Adrenal gland (tissue), 12 donors: ENCODE measurements around the gene NCK2. TPM values are rescaled to one million over a fixed set of nuclear protein-coding genes. Genes with fewer than 3 reads are reported as not detected.
A peak's percentile ranks its signal among the peaks of the same experiment; 100 is the strongest.

ENCODE experiments used
- DNase-seq, 7 donors: peaks; one replicate each; pipeline ENCODE4 v3.0.0-alpha.2; 2019 to 2020
- H3K27ac ChIP-seq, 5 donors: fragments of 200-600 bp; sonication (generic) in 4 of 5; 1 replicate in 3 of 5; 2 replicates in 2 of 5; pipeline versions ENCODE4 v1.5.1 to v1.8.0; 2016 to 2020; ENCODE audit warnings: mild to moderate bottlenecking in 1 of 5
- H3K27me3 ChIP-seq: fragments of 200-600 bp; 2 replicates; pipeline ENCODE4 v1.8.0; 2021
- H3K36me3 ChIP-seq, 2 donors: fragments of 200-600 bp; replicated peaks in 1 of 2; 1 replicate in 1 of 2; 2 replicates in 1 of 2; pipeline versions ENCODE4 v1.5.1 to v1.8.0; 2018 to 2022
- H3K4me1 ChIP-seq, 2 donors: fragments of 200-600 bp; replicated peaks in 1 of 2; 1 replicate in 1 of 2; 2 replicates in 1 of 2; pipeline versions ENCODE4 v1.5.1 to v1.8.0; 2018 to 2021
- H3K4me3 ChIP-seq, 4 donors: fragments of 200-600 bp; sonication (generic) in 3 of 4; one replicate each; pipeline ENCODE4 v1.5.1; 2016 to 2018
- H3K9me3 ChIP-seq, 3 donors: fragments of 200-600 bp; sonication (generic) in 1 of 3; replicated peaks in 1 of 3; 1 replicate in 2 of 3; 2 replicates in 1 of 3; pipeline versions ENCODE4 v1.5.1 to v1.8.0; 2016 to 2021
- CTCF ChIP-seq, 6 experiments: fragments of 450-650 bp in 4 of 6; fragments of 200-600 bp in 2 of 6; sonication (generic) in 1 of 6; IDR thresholded peaks; 1 replicate in 5 of 6; 2 replicates in 1 of 6; pipeline versions ENCODE4 v1.5.1 to v1.8.0; 2016 to 2021; ENCODE audit warnings: antibody characterized with exemption in 6 of 6, mild to moderate bottlenecking in 2 of 6, moderate library complexity in 1 of 6
- POLR2A ChIP-seq, 2 donors: fragments of 450-650 bp; IDR thresholded peaks; one replicate each; pipeline ENCODE4 v1.6.1; 2017; ENCODE audit warnings: antibody characterized with exemption in 2 of 2, mild to moderate bottlenecking in 2 of 2, moderate library complexity in 1 of 2
- WGBS, 4 donors: extraction: QIAGEN DNeasy Blood & Tissue Kit in 2 of 4; methylation state at CpG; one replicate each; pipeline versions ENCODE4 v1.1.5 to v1.1.7; 2013 to 2017; 5-methylcytosine and 5-hydroxymethylcytosine counted together
- intact Hi-C, 2 donors: fragments of 100-400 bp; cut with DNase I; formaldehyde crosslinking; loops; one replicate each; pipeline versions ENCODE4 v1.14.1 to v1.15.0; 2022 to 2023
- polyA plus RNA-seq, 3 donors: library from polyadenylated mRNA; stranded (reverse); fragments of 200-250 nt in 2 of 3; fragments of 350-450 nt in 1 of 3; fragmentation: Illumina TruSeq in 1 of 3; extraction: RNeasy Lipid Tissue Mini Kit (QIAGEN cat#74804) in 1 of 3; gene quantifications; one replicate each; pipeline ENCODE4 v1.2.3, GENCODE V29; 2013 to 2014
- total RNA-seq, 9 donors: library from RNA; depleted of rRNA in 4 of 9; stranded (reverse); fragments of >200 nt in 4 of 9; fragments of 120-200 nt in 1 of 9; fragmentation: NEBNext Ultra II Directional in 1 of 9; extraction: Animal tissue kit (Norgen Biotek cat#: 25700) in 1 of 9; gene quantifications; one replicate each; pipeline versions ENCODE4 v1.1.0 to v1.2.4, GENCODE V29; 2013 to 2023
- donor health status: healthy with polysubstance abuse.
- donor health status: Bipolar disorder and iron deficiency.
- donor health status: DM: yes; HTN: yes; CAD: no.
- donor health status: DM: no; HTN: no; CAD: no.
- donor health status: DM: no; HTN: no; CAD: no.
- donor health status: DM: yes; HTN: yes; CAD: no.

NCK2 gene
- total and polyA plus RNA-seq, 12 donors, result 13.7 to 56.0 (median 37.3) TPM

GRCh38 chr2:105932582-105932981 lies 187.9 kb downstream of the NCK2 start:
- peak in 1 of 7 donors; percentile 15 for DNase-seq
- no peak for TF ChIP-seq POLR2A (IDR thresholded peaks at IDR 0.05)
- H3K27me3 ChIP-seq, result no peaks in the 10 kb centered on the region
- H3K4me1 ChIP-seq, result no peaks in the 10 kb centered on the region
- WGBS, 4 donors, result 72 to 74% (median 73%) methylated on average over 5 of the region's 5 CpGs
- H3K4me3 ChIP-seq, result no peak overlapping the region
- no peaks in the 10 kb centered on the region for H3K9me3 ChIP-seq
- H3K36me3 ChIP-seq, result no peaks in the 10 kb centered on the region
- H3K27ac ChIP-seq, result no peak overlapping the region
- intact Hi-C loops, result no loop called here

- intact Hi-C loops, result no loop called here
- WGBS, 4 donors, result 93 to 97% (median 94%) methylated on average over 4 of the region's 4 CpGs
- no peaks in the 10 kb centered on the region for H3K4me1 ChIP-seq
- no peak for DNase-seq
- TF ChIP-seq POLR2A (IDR thresholded peaks at IDR 0.05) (no peak), CTCF (IDR thresholded peaks at IDR 0.05) (no peak)
- no peaks in the 10 kb centered on the region for H3K27me3 ChIP-seq
- H3K27ac ChIP-seq, result no peak overlapping the region
- no peaks in the 10 kb centered on the region for H3K36me3 ChIP-seq
- H3K4me3 ChIP-seq, result no peak overlapping the region
- H3K9me3 ChIP-seq, result no peaks in the 10 kb centered on the region
Measured at GRCh38 chr2:105933906-105934305, 189.2 kb downstream of the NCK2 start.

GRCh38 chr2:105934467-105934866 lies 189.8 kb downstream of the NCK2 start:
- intact Hi-C loops, result no loop called here
- Histone ChIP-seq H3K4me3 (no peak overlapping the region), H3K36me3 (no peaks in the 10 kb centered on the region), H3K27ac (no peak overlapping the region), H3K9me3 (no peaks in the 10 kb centered on the region), H3K27me3 (no peaks in the 10 kb centered on the region), H3K4me1 (no peaks in the 10 kb centered on the region)
- TF ChIP-seq POLR2A (IDR thresholded peaks at IDR 0.05) (no peak), CTCF (IDR thresholded peaks at IDR 0.05) (no peak)
- 32 to 45% (median 41%) methylated on average over 7 of the region's 7 CpGs for WGBS, 4 donors
- DNase-seq, result no peak

- DNase-seq, result no peak
- Histone ChIP-seq H3K36me3 (no peaks in the 10 kb centered on the region), H3K4me1 (no peaks in the 10 kb centered on the region), H3K27me3 (no peaks in the 10 kb centered on the region), H3K27ac (no peak overlapping the region), H3K9me3 (no peaks in the 10 kb centered on the region), H3K4me3 (no peak overlapping the region)
- TF ChIP-seq CTCF (IDR thresholded peaks at IDR 0.05) (no peak), POLR2A (IDR thresholded peaks at IDR 0.05) (no peak)
- intact Hi-C loops, result no loop called here
- 70 to 80% (median 74%) methylated on average over 3 of the region's 3 CpGs for WGBS, 4 donors
Measured at GRCh38 chr2:105935063-105935462, 190.4 kb downstream of the NCK2 start.

GRCh38 chr2:105936954-105937353 lies 192.2 kb downstream of the NCK2 start:
- H3K9me3 ChIP-seq, result no peaks in the 10 kb centered on the region
- TF ChIP-seq CTCF (IDR thresholded peaks at IDR 0.05) (no peak), POLR2A (IDR thresholded peaks at IDR 0.05) (no peak)
- H3K27me3 ChIP-seq, result no peaks in the 10 kb centered on the region
- H3K36me3 ChIP-seq, result no peaks in the 10 kb centered on the region
- 88 to 94% (median 89%) methylated on average over 6 of the region's 6 CpGs for WGBS, 4 donors
- no peak overlapping the region for H3K27ac ChIP-seq
- intact Hi-C loops, result no loop called here
- no peak for DNase-seq
- no peak overlapping the region for H3K4me3 ChIP-seq
- no peaks in the 10 kb centered on the region for H3K4me1 ChIP-seq
